HG02884 (cell line): ENCODE data around the gene TOGARAM2.

ENCODE experiments used
- ATAC-seq: cut with Tn5 transposase; IDR thresholded peaks from one replicate; pipeline ENCODE4 v1.9.1; 2021; ENCODE audit warnings: mild to moderate bottlenecking, moderate library complexity; ENCODE audit not compliant: unreplicated experiment

Gene TOGARAM2

DNA sequence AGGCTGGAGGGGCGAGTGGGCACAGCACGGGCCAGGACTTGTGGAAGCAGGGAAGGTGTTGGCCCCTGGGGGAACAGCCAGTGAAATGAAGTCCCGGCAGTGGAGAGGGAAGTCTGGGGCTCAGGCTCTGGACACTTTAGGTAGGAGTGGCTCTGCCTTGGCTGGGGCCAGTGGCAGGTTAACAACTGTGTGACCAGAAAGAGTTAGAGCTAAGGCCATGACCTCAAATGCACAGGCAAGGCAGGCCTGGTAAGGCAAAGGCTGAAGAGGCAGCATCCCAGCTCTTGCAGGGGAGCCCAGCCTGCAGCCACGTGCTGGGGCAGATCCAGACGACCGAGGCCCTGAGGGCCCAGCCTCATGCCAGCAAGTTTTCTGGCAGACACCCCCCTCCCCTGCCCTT lies 71.7 kb downstream of the TOGARAM2 start:
- no peak for ATAC-seq

GRCh38 chr2:29053223-29053622 lies 72.1 kb downstream of the TOGARAM2 start:
- no peak for ATAC-seq

DNA sequence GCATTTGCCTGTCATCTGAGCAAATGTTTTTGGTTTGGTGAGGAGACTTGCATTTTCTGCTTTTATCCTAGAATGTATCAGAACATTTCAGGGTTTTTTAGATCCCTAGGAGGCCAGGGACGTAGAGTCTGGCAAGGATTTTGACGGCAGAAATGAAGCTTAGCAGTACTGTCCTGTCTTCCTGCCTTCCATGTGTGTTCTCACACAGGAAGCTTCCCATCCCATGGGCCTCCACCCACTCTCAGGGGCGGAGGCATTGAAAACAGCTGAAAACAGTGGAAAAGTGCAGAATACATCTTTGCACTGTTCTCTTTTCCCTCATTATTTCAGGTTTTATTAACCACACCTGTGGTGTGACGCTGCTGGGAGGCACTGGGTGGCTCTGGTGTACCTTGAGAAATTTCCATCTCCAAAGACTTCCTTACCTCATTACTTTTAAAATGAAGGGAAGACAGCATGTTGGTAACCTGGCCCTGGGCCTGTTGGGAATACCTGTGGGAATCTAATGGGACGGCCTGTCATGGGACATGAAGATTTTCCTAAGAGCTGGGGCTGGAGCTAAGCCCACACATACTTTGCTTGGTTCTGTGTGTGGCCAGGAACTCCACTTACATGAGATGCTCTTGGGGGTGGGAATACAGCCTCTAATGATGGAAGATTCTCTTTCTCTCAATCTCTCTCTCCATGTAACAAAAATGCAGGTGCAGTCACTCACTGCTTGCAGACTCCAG lies 72.7 kb downstream of the TOGARAM2 start:
- no peak for ATAC-seq

GRCh38 chr2:29054430-29054829 lies 73.3 kb downstream of the TOGARAM2 start:
- no peak for ATAC-seq

DNA sequence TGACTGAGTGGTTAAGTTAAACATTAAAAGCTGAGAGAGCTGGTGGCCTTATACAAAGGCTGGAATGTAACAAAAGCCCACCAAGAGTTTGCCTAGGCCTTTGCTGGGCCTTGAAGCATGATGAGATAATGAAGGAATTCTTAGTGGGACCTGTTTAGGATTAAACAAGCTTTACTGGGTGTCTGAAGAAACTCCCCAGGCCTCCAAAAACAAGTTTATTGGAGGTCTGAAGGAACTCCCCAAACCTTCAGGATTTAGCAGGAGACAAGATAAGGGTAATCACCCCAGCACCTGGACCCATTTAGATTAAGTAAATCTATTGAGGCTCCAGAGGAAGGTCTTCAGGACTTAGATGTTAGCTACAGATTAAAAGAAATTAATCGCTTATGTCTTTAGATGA lies 74.5 kb downstream of the TOGARAM2 start:
- ATAC-seq: no peak

GRCh38 chr2:29056452-29056851 lies 75.4 kb downstream of the TOGARAM2 start:
- ATAC-seq: no peak

GRCh38 chr2:29057006-29057405 lies 75.9 kb downstream of the TOGARAM2 start:
- ATAC-seq: no peak

DNA sequence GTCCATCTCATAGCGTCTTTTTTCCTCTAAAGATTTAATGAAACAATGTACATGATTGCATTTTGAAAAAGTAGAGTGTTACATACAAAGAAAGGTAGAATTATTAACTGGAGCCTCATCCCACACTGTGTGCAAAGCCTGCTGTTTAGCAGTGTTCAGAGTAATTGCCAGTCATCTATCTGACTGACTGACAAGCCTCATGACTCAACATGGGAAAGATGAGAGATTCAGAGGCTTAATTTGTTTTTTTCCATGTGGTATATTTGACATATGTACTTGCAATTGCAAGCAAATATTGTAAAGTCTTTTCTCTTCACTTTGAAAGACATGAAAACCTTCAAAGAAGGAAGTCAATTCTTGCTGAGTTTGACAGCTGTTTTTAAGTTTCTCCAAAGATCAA lies 78.5 kb downstream of the TOGARAM2 start:
- ATAC-seq: no peak

DNA sequence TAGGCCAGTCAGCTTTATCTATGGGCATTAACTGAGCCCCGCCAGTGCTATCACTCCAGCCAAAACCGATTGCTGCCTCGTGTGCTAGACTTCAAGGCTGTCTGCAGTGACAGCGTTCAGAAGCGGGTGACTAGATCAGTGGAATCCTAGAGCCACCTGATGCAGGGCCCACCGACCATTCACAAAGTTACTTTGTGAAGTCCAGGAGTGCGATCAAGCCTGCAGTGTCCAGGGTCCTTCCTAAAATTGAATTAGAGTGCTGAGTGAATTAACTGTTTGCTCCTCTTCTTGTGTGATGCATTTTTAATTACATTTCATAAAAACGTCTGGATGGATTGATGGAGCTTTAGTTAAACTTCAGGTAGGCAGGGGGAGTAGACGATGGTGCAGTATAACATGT lies 79.3 kb downstream of the TOGARAM2 start:
- no peak for ATAC-seq

DNA sequence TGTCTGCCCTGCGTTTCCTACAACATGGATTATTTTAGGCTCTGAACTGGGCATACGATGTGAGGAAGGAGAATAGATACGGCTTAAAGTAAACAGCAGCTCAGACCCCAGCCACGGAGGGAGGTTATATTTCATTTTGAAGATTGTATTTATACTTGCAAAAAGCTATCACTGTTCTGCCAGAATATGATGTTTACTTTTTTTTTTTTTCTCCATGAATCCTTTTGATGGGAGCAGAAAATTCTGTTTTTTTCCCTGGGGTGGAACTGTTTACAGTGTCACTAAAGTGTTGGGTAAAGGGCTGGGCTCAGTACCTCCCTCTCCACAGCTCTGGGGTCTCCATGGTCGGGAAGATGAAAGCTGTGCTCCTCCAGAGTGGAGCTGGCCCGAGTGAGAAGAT lies 80.1 kb downstream of the TOGARAM2 start:
- no peak for ATAC-seq

DNA sequence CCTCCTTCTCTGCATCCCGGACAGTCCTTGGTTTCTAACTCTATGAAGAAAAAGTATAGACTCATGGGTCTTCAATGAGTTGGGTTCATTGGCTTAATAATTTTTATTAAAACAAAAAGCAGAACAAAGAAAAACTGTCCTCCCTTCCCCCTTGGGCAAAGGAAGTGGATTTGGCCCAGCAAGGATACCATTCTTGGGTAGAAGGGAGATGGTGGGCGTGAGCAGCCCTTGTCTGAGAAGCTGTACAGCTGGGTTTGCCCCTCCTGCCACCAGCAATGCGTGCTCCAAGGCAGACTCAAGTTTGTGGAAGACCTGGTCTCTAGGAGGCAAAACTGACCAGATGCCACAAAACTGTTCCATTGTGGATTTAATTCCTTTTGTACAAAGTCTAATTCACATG lies 80.5 kb downstream of the TOGARAM2 start:
- ATAC-seq: no peak

GRCh38 chr2:29062371-29062770 lies 81.3 kb downstream of the TOGARAM2 start:
- ATAC-seq: no peak

DNA sequence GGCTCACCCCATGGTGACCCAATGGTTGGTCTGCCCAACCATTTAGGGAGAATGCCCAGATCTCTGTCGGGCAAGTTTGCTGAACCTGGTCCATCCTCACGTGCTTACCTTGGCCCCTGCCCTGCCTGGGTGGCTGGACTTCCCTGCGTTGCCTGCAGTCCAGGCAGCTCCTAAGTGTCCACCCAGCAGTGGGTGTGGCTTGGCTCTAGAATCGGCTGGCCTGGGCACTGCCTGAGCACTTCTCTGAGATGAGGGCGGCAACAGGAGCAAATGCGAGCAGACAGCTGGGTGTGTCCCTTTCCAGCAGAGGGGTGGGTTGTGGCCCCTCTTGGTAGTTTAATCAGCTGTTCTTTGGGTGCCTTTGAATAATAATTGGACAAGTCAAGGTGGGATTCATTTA lies 82.0 kb downstream of the TOGARAM2 start:
- no peak for ATAC-seq

DNA sequence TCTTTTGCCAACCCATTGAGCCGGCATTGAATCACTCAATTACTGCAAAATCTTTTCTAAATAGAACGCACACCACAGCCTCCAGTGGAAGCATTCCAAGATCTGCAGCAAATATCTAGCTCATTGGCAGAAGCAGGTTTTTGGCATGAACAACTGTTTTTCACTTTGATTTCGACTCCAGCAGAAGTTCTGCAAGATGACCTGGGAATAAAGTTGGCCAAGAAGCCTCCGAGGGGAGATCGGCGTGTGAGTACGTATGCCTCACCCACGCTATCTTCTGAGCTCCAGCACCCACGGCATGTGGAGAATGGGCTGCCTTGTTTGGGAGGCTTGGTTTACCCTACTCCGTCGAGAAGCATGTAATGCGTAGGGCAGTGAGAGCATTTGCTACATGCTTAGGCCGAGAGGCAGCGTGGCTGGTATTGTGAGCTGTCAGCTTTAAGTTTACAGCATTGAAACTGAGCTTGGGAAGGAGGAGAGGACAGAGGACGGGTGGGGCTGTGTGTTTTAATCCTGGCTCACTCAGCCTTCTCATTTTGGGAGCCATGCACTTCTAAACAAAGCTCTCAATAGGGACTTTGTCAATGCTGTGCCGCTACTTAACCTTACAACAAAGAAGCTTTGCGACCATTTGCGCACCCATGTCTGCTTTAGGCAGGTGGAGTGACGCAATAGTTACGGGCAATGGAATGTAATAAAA lies 82.7 kb downstream of the TOGARAM2 start:
- no peak for ATAC-seq

- ATAC-seq: no peak
Observed at GRCh38 chr2:29064346-29064715, 83.2 kb downstream of the TOGARAM2 start.

DNA sequence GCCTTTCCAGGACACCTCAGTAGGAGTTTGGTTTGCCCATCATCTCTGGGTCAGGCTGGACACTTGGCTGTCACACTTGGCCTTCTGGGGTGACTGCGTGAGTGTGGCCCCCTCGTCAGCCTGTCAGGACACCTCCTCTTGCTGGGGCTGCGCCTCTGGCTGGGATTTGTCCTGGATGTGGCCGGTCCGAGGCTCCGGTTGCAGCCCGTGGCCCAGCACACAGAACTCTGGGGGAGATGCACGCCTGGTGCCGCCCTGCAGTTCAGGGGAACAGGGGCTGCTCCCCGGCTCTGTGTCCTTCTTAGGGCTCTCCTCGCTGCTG lies 83.6 kb downstream of the TOGARAM2 start:
- ATAC-seq: no peak

GRCh38 chr2:29065068-29065811 lies 84.1 kb downstream of the TOGARAM2 start:
- no peak for ATAC-seq

GRCh38 chr2:29066271-29066860 lies 85.3 kb downstream of the TOGARAM2 start:
- no peak for ATAC-seq

DNA sequence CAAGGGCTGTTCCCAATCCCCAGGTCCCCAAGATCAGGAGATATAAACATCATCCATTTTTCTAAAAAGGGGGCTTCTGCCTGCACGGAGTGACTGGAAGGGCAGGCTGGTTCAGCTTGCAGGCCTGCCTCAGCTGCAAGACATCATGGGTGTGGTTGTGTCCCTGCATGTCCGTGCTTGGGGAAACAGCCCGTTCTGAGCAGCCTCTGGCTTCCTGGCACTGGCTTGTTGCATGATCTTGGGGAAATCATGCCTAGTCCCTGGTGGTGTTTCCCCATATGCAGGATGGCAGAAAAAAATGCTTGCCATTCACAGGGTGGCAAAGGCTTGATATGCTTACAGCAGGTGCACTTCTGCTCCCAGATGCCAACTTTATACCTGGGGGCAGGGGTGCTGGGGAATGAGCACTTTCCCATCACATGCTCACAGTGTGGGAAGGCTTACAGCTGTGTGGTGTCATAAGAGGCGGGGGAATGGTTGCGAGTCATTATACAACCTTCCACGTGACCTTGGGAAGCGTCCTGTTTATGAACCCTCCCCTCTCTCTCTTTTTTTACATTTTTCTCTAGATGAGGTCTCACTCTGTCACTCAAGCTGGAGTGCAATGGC lies 86.0 kb downstream of the TOGARAM2 start:
- no peak for ATAC-seq

GRCh38 chr2:29068513-29068912 lies 87.4 kb downstream of the TOGARAM2 start:
- no peak for ATAC-seq

- no peak for ATAC-seq
Observed at GRCh38 chr2:29070526-29070925, 89.4 kb downstream of the TOGARAM2 start.
